B cell (primary cell): ENCODE results near the gene RNGTT. TPM values are rescaled to one million over a fixed set of nuclear protein-coding genes. Genes with fewer than 3 reads are reported as not detected.

ENCODE experiments used
- ATAC-seq: fragments of 200-7000 bp; cut with Tn5 transposase; one replicate; pipeline ENCODE4 v1.10.0; 2021; ENCODE audit warnings: low read depth, mild to moderate bottlenecking, moderate number of reproducible peaks, moderate library complexity
- CTCF ChIA-PET: fragments of 350-600 bp; sonication (Branson Sonifier 250); formaldehyde crosslinking; loops from one replicate; lab custom pipeline; 2021; ENCODE audit warnings: antibody characterized with exemption, inconsistent platforms; lab: Charles Lee
- POLR2A ChIA-PET: fragments of 350-600 bp; sonication (Branson Sonifier 250); formaldehyde crosslinking; loops from one replicate; lab custom pipeline; 2021; ENCODE audit warnings: antibody characterized with exemption; lab: Charles Lee
- DNase-seq: peaks from one replicate; pipeline ENCODE4 v3.0.0; 2013
- H2AFZ ChIP-seq: 2 replicates; pipeline ENCODE4 v1.6.1; 2012; ENCODE audit warnings: mild to moderate bottlenecking, low read depth, low read length; ENCODE audit not compliant: insufficient read depth, poor library complexity, severe bottlenecking
- H3K27ac ChIP-seq, 2 donors: 1 replicate in 1 of 2; 2 replicates in 1 of 2; pipeline ENCODE4 v1.5.1; 2012 to 2013; ENCODE audit warnings: low read length in 2 of 2, mild to moderate bottlenecking in 2 of 2, moderate library complexity in 1 of 2
- H3K27me3 ChIP-seq, 4 experiments: fragments of 200-600 bp in 1 of 4; sonication (generic) in 1 of 4; replicated peaks in 1 of 4; 1 replicate in 2 of 4; 2 replicates in 2 of 4; pipeline versions ENCODE4 v1.6.1 to v1.7.0; 2013 to 2016; ENCODE audit warnings: low read length in 3 of 4, mild to moderate bottlenecking in 2 of 4, mixed read lengths in 1 of 4, moderate library complexity in 1 of 4; ENCODE audit not compliant: insufficient read depth in 4 of 4, control insufficient read depth in 3 of 4; ENCODE audit errors: control extremely low read depth in 1 of 4
- H3K36me3 ChIP-seq, 2 experiments: replicated peaks in 1 of 2; 1 replicate in 1 of 2; 2 replicates in 1 of 2; pipeline versions ENCODE4 v1.6.1 to v1.7.1; 2013; ENCODE audit warnings: low read length in 1 of 2; ENCODE audit not compliant: insufficient read depth in 2 of 2, control insufficient read depth in 1 of 2; ENCODE audit errors: control extremely low read depth in 1 of 2, extremely low read depth in 1 of 2
- H3K4me1 ChIP-seq, 2 donors: fragments of 200-600 bp in 1 of 2; sonication (generic) in 1 of 2; 1 replicate in 1 of 2; 2 replicates in 1 of 2; pipeline versions ENCODE4 v1.5.1 to v1.6.1; 2013 to 2017; ENCODE audit warnings: low read length in 2 of 2; ENCODE audit not compliant: control insufficient read depth in 2 of 2, insufficient read depth in 2 of 2
- H3K4me2 ChIP-seq: replicated peaks from 2 replicates; pipeline ENCODE3; 2012; ENCODE audit warnings: mild to moderate bottlenecking, low read depth, low read length; ENCODE audit not compliant: poor library complexity, severe bottlenecking
- H3K4me3 ChIP-seq, 5 experiments: fragments of 200-600 bp in 1 of 5; sonication (generic) in 1 of 5; 1 replicate in 3 of 5; 2 replicates in 2 of 5; pipeline versions ENCODE4 v1.5.1 to v1.7.0; 2011 to 2016; ENCODE audit warnings: low read length in 4 of 5, mild to moderate bottlenecking in 4 of 5, low read depth in 2 of 5, control low read depth in 1 of 5, moderate library complexity in 1 of 5; ENCODE audit not compliant: insufficient read depth in 1 of 5; ENCODE audit errors: control extremely low read depth in 1 of 5, extremely low read depth in 1 of 5
- H3K79me2 ChIP-seq: fragments of 200-600 bp; sonication (generic); one replicate; pipeline ENCODE4 v1.6.0; 2016; ENCODE audit warnings: low read length; ENCODE audit not compliant: control insufficient read depth, insufficient read depth
- H3K9ac ChIP-seq: fragments of 200-600 bp; sonication (generic); 2 replicates; pipeline ENCODE4 v1.6.1; 2017; ENCODE audit warnings: mild to moderate bottlenecking, low read length, moderate library complexity
- H3K9me3 ChIP-seq, 3 donors: one replicate each; pipeline versions ENCODE4 v1.6.1 to v1.7.1; 2013; ENCODE audit warnings: low read length in 2 of 3; ENCODE audit not compliant: control insufficient read depth in 2 of 3, insufficient read depth in 1 of 3; ENCODE audit errors: control extremely low read depth in 1 of 3
- H4K20me1 ChIP-seq: 2 replicates; pipeline ENCODE4 v1.6.0; 2012; ENCODE audit warnings: mild to moderate bottlenecking, low read length; ENCODE audit not compliant: insufficient read depth, control insufficient read depth, poor library complexity, severe bottlenecking
- H3K27ac Mint-ChIP-seq: one replicate; pipeline ENCODE4 v1.8.0; 2021; ENCODE audit warnings: mixed read lengths
- H3K27me3 Mint-ChIP-seq: one replicate; pipeline ENCODE4 v1.8.0; 2021; ENCODE audit warnings: mixed read lengths
- H3K4me1 Mint-ChIP-seq: one replicate; pipeline ENCODE4 v1.8.0; 2021; ENCODE audit warnings: mixed read lengths
- H3K4me3 Mint-ChIP-seq: one replicate; pipeline ENCODE4 v1.8.0; 2021; ENCODE audit warnings: mixed read lengths
- H3K9me3 Mint-ChIP-seq: one replicate; pipeline ENCODE4 v1.8.0; 2022; ENCODE audit warnings: mixed read lengths; ENCODE audit not compliant: insufficient read depth
- CTCF ChIP-seq: fragments of 200-600 bp; IDR thresholded peaks from one replicate; pipeline ENCODE4 v1.8.0; 2022; ENCODE audit warnings: antibody characterized with exemption, mild to moderate bottlenecking
- EZH2 ChIP-seq: IDR thresholded peaks from 2 replicates; pipeline ENCODE4 v1.6.1; 2012; ENCODE audit warnings: borderline replicate concordance, low read depth, mild to moderate bottlenecking, moderate library complexity, low read length; ENCODE audit not compliant: insufficient read depth, poor library complexity, severe bottlenecking
- WGBS: methylation state at CpG from one replicate; pipeline ENCODE4 v1.1.5; 2013; ENCODE audit warnings: missing lambda C conversion rate; ENCODE audit not compliant: insufficient coverage; 5-methylcytosine and 5-hydroxymethylcytosine counted together
- intact Hi-C: fragments of 100-400 bp; cut with micrococcal nuclease; formaldehyde crosslinking; loops from one replicate; pipeline ENCODE4 v1.10.0; 2022
- polyA plus RNA-seq: library from polyadenylated mRNA; depleted of rRNA; stranded (reverse); fragments of >200 nt; gene quantifications from 2 replicates; pipeline ENCODE4 v1.2.3, GENCODE V29; 2012
- total RNA-seq, 2 donors: library from RNA; stranded (reverse); fragments of 120-200 nt in 1 of 2; gene quantifications; 1 replicate in 1 of 2; 2 replicates in 1 of 2; pipeline versions ENCODE4 v1.2.3 to v1.2.4, GENCODE V29; 2013 to 2022

The RNGTT gene
- total and polyA plus RNA-seq, 2 donors (not counting 1 experiment from before 2014, with no cell fraction given), result 10.8 to 29.1 TPM

- Histone ChIP-seq H3K9ac (no peak overlapping the region), H3K27me3 (no peaks in the 10 kb centered on the region), H3K79me2 (peaks cover 61% of the 10 kb centered on the region), H3K9me3 (peaks cover 3 to 5% (median 5%) of the 10 kb centered on the region in 3 donors), H2AFZ (no peak overlapping the region), H3K4me1 (peaks cover 0 to 3% of the 10 kb centered on the region in 2 donors), H3K36me3 (no peaks in the 10 kb centered on the region), H4K20me1 (peaks cover 14% of the 10 kb centered on the region), H3K4me3 (no peak overlapping the region), H3K27ac (no peak overlapping the region), H3K4me2 (no peak overlapping the region)
- POLR2A ChIA-PET, result no interaction called here
- peaks cover 37% of the 10 kb centered on the region for H3K4me1 Mint-ChIP-seq
- intact Hi-C loops, result no loop called here
- no peak for TF ChIP-seq EZH2
- no peak for TF ChIP-seq CTCF
- no peak overlapping the region for H3K4me3 Mint-ChIP-seq
- ATAC-seq (no peak), DNase-seq (no peak)
- CTCF ChIA-PET, result no interaction called here
- no peak overlapping the region for H3K27ac Mint-ChIP-seq
- no CpG with 5 or more reads among the region's 3 CpGs for WGBS
- no peaks in the 10 kb centered on the region for H3K27me3 Mint-ChIP-seq
- peaks cover 6% of the 10 kb centered on the region for H3K9me3 Mint-ChIP-seq
Measured at GRCh38 chr6:88914895-88915598, 48.4 kb downstream of the RNGTT start.

DNA sequence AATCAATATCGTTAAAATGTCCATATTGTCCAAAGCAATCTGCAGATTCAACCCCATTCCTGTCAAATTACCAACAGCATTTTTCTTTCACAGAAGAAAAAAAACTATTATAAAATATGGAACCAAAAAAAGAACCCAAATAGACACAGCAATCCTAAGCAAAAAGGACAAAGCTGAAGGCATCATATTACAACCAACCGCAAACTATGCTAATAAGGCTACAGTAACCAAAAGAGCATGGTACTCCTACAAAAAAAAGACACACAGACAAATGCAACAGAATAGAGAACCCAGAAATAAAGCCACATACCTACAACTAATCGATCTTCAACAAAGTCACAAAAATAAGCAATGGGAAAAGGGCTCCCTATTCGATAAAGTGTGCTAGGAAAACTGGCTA is 49.2 kb downstream of the RNGTT start:
- DNase-seq (no peak), ATAC-seq (no peak)
- H3K27me3 ChIP-seq, result no peaks in the 10 kb centered on the region
- H3K9me3 ChIP-seq, result peaks cover 3 to 5% (median 5%) of the 10 kb centered on the region in 3 donors
- Mint-ChIP-seq H3K4me3 (no peak overlapping the region), H3K9me3 (peaks cover 6% of the 10 kb centered on the region), H3K27me3 (no peaks in the 10 kb centered on the region), H3K27ac (no peak overlapping the region), H3K4me1 (peaks cover 43% of the 10 kb centered on the region)
- no peak overlapping the region for H3K9ac ChIP-seq
- 100% methylated on average over 1 of the region's 4 CpGs for WGBS
- ChIA-PET CTCF (no interaction called here), POLR2A (no interaction called here)
- H3K4me1 ChIP-seq, result peaks cover 3 to 6% of the 10 kb centered on the region in 2 donors
- no peak for TF ChIP-seq EZH2
- TF ChIP-seq CTCF, result no peak
- H3K4me2 ChIP-seq, result no peak overlapping the region
- no peaks in the 10 kb centered on the region for H3K36me3 ChIP-seq
- H2AFZ ChIP-seq, result no peak overlapping the region
- intact Hi-C loops, result no loop called here
- H3K4me3 ChIP-seq, result no peak overlapping the region
- H3K27ac ChIP-seq, result no peak overlapping the region
- H3K79me2 ChIP-seq, result peaks cover 69% of the 10 kb centered on the region
- H4K20me1 ChIP-seq, result peaks cover 20% of the 10 kb centered on the region
